ENCODE measurements around the gene OGFRL1.

Gene OGFRL1

GRCh38 chr6:71351190-71351589 lies 62.6 kb downstream of the OGFRL1 start:
- no peak for TF ChIP-seq CTCF (IDR thresholded peaks at IDR 0.05; ENCODE audit: low read length)
- no peak for TF ChIP-seq EZH2 (IDR thresholded peaks at IDR 0.05; ENCODE audit: borderline replicate concordance, low read length)
- no peaks in the 10 kb centered on the region for H4K20me1 ChIP-seq (ENCODE audit: insufficient read depth, low read length)
- no peak overlapping the region for H3K4me3 ChIP-seq (ENCODE audit: low read depth, low read length, poor library complexity, severe bottlenecking)
- no peak overlapping the region for H3K9ac ChIP-seq (ENCODE audit: low read length)
- H2AFZ ChIP-seq (ENCODE audit: low read length): no peak overlapping the region
- H3K36me3 ChIP-seq (ENCODE audit: insufficient read depth, low read length): no peaks in the 10 kb centered on the region
- no peaks in the 10 kb centered on the region for H3K9me2 ChIP-seq (ENCODE audit: low read depth, low read length)
- no peaks in the 10 kb centered on the region for H3K4me1 ChIP-seq (ENCODE audit: insufficient read depth, low read length, severe bottlenecking)
- H3K4me2 ChIP-seq (ENCODE audit: low read length): no peak overlapping the region
- H3K27ac ChIP-seq (ENCODE audit: low read depth, low read length, poor library complexity, severe bottlenecking): no peak overlapping the region
- no peaks in the 10 kb centered on the region for H3K79me2 ChIP-seq (ENCODE audit: insufficient read depth, low read length)
- H3K27me3 ChIP-seq (ENCODE audit: insufficient read depth, low read length): no peaks in the 10 kb centered on the region
- H3K9me3 ChIP-seq (ENCODE audit: low read length): no peaks in the 10 kb centered on the region
- H3F3A ChIP-seq (ENCODE audit: insufficient read depth, low read length): no peaks in the 10 kb centered on the region
